ENCODE data around the gene TRAPPC2L.
"Not testable (repeated sequence)": the region's sequence is repeated elsewhere in the genome, so short reads cannot be mapped to it uniquely, and the experiment has no call there.

The TRAPPC2L gene

GRCh38 chr16:88878967-88879787, 22.2 kb downstream of the TRAPPC2L start:
- DNase-seq = no peak

DNA sequence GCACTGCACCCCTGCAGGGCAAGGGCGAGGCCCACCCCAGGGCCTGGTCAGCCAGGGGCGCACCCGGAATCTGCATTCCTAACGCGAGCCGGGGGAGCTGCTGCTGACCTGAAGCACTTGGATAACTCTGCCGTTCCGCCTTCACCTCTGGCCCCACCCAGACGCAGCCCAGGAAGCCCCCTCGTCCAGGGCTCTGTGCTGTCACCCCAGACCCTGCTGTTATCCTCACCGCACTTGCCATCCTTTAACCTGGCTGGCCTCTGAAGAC, 22.8 kb downstream of the TRAPPC2L start:
- no peak for DNase-seq

- no peak for DNase-seq
Measured at GRCh38 chr16:88880226-88881006, 23.5 kb downstream of the TRAPPC2L start.

DNA sequence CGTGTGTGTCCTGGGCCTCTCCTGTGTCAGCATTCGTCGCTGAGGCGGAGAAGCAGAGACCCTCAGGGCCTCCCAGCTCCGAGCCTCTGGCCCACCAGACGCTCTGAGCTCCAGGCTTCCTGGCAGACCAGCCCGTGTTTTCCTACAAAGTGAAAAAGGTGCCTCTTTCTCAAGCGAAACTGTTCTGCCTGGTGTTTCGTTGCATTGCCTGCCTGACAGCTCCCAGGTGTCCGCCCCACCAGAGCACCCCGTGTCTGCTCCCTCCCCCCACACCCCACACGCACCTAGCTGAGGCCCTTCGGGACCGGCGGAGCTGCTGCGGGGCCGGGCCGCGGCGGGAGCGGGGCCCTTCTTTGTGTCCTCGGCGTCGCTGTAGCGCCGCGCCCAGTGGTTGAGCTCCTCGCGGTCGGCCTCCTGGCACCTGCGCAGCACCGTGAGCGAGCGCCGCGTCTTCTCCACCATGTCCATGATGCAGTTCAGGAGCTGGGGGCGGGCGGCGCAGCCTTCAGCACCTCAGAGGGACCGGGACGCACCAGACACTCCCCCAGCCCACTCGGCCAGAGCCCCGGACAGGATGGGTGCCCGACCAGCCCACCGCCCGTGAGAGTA, 24.2 kb downstream of the TRAPPC2L start:
- no peak for DNase-seq

DNA sequence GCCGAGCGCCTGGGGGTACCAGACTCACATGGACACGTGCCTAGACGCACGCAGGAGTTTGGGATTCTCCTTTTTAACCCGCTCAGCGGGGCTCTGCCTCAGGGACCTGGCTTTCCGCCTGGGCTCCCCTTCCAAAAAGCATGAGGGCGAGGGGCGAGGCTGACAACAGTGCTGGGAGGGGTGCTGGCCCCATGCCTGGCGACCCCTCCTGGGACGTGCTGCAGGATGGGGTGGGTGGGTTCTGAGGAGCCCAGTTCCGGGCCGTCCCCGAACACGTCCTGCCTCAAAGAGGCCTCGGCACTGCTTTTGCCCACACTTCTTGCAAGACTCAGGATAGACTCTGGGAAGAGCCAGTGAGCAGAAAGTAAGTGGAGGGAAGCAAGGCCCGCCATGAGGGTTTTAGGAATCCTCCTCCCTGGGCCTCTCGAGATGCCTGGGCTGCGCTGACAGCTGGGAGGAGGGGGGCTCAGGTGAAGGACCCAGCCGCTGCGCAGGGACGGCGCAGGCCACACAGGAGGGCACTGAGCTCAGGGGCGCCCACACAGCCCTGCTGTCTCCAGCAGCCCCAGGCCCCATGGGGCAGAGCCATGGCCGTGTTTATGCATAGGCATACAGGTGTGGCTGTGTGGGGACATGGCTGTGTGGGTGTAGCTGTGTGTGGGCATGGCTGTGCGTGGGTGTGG, 24.9 kb downstream of the TRAPPC2L start:
- no peak for DNase-seq

- DNase-seq = no peak
Measured at GRCh38 chr16:88882358-88883030, 25.6 kb downstream of the TRAPPC2L start.

DNA sequence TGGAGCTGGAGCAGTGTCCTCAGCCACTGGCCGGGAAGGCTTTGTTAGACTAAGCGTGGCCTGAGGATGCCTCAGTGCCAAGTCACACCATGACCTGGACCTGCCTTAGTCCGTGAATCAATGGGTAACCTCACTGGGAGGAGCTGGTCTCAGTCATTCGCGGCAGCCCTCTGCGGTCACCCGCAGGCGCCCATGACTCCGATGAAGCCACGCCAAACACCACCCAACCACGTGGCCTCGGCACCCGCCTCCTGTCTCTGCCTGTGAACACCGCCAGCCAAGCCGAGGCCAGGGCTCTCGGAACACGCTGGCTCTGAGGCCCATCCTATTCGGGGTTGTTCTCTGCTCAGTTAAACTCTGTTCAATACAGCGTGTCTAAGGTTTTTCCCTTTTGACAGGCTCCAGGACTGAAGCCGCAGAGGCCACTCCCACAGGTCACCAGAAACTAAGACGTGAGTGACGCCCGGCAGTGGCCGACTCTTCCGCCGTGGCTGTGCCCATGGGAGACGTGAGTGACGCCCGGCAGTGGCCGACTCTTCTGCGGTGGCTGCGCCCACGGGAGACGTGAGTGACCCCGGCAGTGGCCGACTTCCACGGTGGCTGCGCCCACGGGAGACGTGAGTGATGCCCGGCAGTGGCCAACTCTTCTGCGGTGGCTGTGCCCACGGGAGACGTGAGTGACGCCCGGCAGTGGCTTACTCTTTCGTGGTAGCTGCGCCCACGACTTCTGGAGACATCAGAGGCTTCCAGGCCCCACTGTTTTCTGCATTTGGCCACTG, 26.4 kb downstream of the TRAPPC2L start:
- DNase-seq = no peak

DNA sequence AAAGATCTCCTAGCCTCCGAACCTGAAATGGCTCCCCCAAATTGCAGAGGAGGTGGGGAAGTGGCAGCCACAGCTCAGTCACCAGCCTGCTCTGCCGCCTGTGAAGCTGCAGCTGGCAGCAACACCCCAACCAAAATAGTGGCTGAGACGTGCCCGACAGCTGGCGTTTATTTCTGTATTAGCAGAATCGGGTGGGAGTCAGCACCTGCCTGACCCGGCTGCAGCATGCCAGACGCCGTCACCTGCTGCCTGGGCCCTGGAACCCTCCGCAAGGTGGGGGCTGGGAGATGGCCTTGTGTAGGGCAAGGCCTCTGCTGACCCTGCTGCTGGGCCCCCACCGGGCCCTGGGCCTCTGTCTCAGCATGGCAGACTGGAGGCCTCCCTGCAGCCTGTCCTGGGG, 27.0 kb downstream of the TRAPPC2L start:
- DNase-seq = no peak

- no peak for DNase-seq
Measured at GRCh38 chr16:88884569-88885271, 27.8 kb downstream of the TRAPPC2L start.

DNA sequence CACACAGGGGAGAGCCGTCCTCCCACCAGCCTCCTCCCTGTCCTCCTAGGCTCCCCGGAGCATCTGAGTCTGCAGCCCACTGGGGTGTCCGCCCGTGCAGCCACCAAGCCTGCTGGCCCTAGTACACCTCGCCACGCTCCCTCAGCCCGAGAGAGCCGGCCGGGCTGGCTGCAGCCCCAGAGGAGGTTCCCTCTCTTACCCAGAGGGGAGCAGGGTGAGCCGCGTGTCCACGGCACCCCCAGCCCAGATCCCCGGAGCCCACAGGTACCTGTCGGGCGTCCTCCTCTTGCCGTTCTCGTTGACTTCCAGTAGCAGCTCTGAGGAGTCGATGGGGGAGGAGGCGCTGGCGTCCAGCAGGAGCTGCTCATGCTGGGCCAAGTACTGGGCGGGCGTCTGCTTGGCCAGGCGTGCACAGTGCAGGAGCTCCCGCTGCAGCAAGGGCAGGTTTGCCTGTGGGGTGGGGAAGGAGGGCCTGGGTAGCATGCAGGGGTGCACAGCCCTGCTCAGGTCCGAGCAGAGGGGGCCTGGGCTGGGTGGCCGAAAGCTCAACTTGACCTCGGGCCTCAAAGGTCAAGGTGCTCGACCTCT, 28.9 kb downstream of the TRAPPC2L start:
- no peak for DNase-seq

- no peak for DNase-seq
Measured at GRCh38 chr16:88886420-88886844, 29.5 kb downstream of the TRAPPC2L start.

DNA sequence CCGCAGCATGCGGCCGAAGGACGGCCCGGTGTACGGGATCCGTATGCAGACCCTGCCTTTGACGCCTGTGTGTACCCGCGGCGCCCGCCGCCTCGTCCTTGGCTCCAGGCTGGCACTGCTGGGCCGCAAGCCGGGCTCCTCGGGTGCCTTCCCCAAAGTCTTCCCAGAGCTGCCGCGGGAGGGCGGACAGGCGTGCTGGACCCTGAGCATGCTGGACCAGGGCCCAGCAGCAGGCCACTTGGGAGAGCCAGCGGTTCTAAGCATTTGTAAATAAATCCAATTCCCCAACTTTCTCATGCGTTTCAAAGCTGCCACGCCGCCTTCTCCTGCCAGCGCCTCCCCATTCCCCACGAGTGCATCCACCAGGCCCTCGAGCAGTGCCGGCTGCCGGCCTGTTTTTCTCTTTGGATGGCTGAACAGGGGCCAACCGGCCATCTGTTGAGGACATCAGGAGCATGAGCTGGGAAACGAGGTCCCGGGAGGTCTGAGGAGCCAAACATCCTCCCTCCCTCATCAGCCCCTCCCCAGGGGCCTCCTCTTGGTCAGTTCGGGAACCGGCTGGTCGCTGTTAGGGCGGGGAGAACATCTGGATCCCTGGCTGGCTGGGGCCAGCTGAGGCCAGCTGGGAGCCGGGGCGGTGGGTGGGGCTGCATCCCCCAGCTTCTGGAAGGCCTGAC, 30.1 kb downstream of the TRAPPC2L start:
- DNase-seq = no peak

DNA sequence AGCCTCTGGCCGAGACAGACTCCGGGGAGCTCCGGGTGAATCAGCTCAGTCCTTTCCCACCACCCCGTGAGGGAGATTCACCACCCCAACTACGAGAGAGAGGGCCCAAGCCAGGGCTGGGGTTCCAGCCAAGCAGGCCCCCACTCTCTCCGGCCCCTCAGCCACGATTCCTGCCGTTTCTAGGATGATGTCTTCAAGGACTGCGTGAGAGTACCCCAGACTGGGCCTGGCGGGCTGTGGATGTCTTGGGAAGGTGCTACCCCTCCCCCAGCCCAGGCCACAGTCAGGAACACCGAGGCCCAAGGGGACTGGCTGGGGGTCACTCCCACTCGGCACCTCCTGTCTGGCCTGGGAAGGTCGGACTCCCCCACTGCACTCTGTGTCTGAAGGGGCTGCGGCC, 31.1 kb downstream of the TRAPPC2L start:
- DNase-seq = no peak

DNA sequence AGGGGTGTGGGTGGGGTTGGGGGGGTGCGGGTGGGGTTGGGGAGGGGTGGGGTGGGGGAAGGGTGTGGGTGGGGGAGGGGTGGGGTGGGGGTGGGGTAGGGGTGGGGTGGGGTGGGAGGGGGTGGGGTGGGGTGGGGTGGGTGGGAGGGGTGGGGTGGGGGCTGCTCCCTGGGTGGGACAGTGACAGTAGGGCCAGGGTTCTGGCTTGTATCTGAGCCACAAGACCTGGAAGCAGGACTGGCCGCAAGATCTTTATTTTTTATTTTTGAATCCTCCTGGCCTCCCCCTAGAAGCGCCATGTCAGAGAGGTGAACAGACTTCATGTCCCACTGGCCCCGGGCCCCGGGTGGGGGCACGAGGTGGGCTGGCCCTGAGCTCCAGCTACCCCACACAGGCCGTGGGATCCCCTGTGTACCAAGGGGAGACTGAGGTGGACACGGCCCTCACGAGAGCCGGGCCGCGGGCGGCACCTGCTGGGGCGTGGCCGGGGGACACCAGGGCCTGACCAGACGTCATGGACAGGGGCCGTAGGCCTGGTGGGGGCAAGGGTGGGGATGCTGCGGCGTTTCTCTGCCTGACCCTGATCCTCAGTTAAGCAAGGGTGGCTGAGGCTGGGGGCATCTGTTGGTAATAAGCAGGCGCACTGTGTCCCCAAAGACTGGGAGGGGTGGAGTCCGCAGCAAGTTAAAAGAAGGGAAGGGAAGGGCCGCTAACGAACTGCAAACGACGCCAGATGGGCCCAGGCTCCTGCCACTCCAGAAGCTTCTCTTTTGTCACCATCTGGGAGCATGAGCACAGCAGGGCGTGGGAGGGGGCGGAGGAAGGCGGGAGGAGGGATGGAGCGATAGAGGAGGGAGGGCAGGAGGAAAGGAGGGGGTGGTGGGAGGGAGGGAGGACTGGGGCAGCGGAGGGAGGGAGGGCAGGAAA, 31.8 kb downstream of the TRAPPC2L start:
- no peak for DNase-seq

- DNase-seq = not testable (repeated sequence)
Measured at GRCh38 chr16:88889702-88890352, 32.9 kb downstream of the TRAPPC2L start.

GRCh38 chr16:88891083-88891482, 34.2 kb downstream of the TRAPPC2L start:
- DNase-seq = no peak

DNA sequence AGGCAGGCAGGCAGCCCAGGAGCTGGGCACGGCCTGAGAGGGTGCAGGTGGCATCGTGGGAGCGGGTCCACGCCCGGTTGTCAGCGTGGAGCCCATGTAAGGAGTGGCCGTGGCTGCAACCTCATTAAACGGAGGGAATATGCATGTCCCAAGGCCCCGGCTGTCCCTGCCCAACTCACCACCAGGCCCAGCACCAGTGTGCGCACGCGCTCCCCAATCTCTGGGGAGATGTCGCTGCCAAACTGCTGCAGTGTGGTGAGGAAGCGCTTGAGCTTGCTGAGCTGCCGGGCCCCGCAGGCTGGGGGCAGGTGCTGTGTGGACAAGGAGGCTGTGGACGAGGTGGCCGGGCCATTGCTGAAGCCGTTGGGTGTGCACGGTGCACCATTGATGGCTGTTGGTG, 35.1 kb downstream of the TRAPPC2L start:
- no peak for DNase-seq

GRCh38 chr16:88893127-88893968, 36.4 kb downstream of the TRAPPC2L start:
- DNase-seq = no peak

Data from NCI-H2029 (cell line).